PC-9 (cell line): Measurements from ENCODE around the gene NFKBIL1. TPM values are rescaled to one million over a fixed set of nuclear protein-coding genes. Genes with fewer than 3 reads are reported as not detected.
"Not testable (repeated sequence)": the region's sequence is repeated elsewhere in the genome, so short reads cannot be mapped to it uniquely, and the experiment has no call there.

Experiments
- Bru-seq: library from RNA; stranded (reverse); fragments of 400-500 nt; gene quantifications from one replicate; lab custom pipeline; 2021; lab: Mats Ljungman, UMichigan
- BruChase-seq, 2 experiments: library from RNA; stranded (reverse); fragments of 400-500 nt; gene quantifications; one replicate each; lab custom pipeline; 2021; lab: Mats Ljungman, UMichigan
- BruUV-seq: library from RNA; stranded (reverse); fragments of 400-500 nt; replicated peaks from 2 replicates; lab custom pipeline; 2021; lab: Mats Ljungman, UMichigan
- CTCF ChIA-PET: fragments of 300-600 bp; sonication (Branson Sonifier 250); formaldehyde crosslinking; loops from one replicate; lab custom pipeline; 2022; ENCODE audit warnings: antibody characterized with exemption; lab: Charles Lee
- POLR2A ChIA-PET: fragments of 300-600 bp; sonication (Branson Sonifier 250); formaldehyde crosslinking; loops from one replicate; lab custom pipeline; 2022; ENCODE audit warnings: antibody characterized with exemption; ENCODE audit not compliant: unreplicated experiment; lab: Charles Lee
- DNase-seq, 2 experiments: peaks; one replicate each; pipeline versions ENCODE4 v3.0.0 to v3.0.0-alpha.2; 2015 to 2022; ENCODE audit warnings: mixed read lengths in 1 of 2
- H2AFZ ChIP-seq: fragments of 200-600 bp; sonication (generic); 2 replicates; pipeline ENCODE4 v1.8.1; 2017; ENCODE audit warnings: antibody characterized with exemption
- H3F3A ChIP-seq: fragments of 200-600 bp; sonication (generic); 2 replicates; pipeline ENCODE4 v1.8.1; 2017; ENCODE audit warnings: antibody characterized with exemption, mild to moderate bottlenecking, low read depth; ENCODE audit not compliant: insufficient read depth
- H3K27ac ChIP-seq: fragments of 200-600 bp; sonication (generic); 2 replicates; pipeline ENCODE4 v1.6.1; 2016; ENCODE audit warnings: mixed run types
- H3K27me3 ChIP-seq: fragments of 200-600 bp; sonication (generic); 2 replicates; pipeline ENCODE4 v1.6.1; 2016; ENCODE audit warnings: low read depth, mixed run types; ENCODE audit not compliant: insufficient read depth
- H3K36me3 ChIP-seq: fragments of 200-600 bp; sonication (generic); 2 replicates; pipeline ENCODE4 v1.6.1; 2016; ENCODE audit warnings: low read depth, mixed run types
- H3K4me1 ChIP-seq: fragments of 200-600 bp; sonication (generic); replicated peaks from 2 replicates; pipeline ENCODE4 v1.6.1; 2016; ENCODE audit warnings: mixed run types; ENCODE audit not compliant: insufficient read depth
- H3K4me2 ChIP-seq: fragments of 200-600 bp; sonication (generic); 2 replicates; pipeline ENCODE4 v1.6.1; 2017; ENCODE audit warnings: mixed run types
- H3K4me3 ChIP-seq: fragments of 200-600 bp; sonication (generic); 2 replicates; pipeline ENCODE4 v1.6.1; 2016; ENCODE audit warnings: mixed run types
- H3K79me2 ChIP-seq: fragments of 200-600 bp; sonication (generic); 2 replicates; pipeline ENCODE4 v1.6.1; 2017; ENCODE audit warnings: low read depth, mixed run types
- H3K9me2 ChIP-seq: fragments of 200-600 bp; sonication (generic); 2 replicates; pipeline ENCODE4 v1.8.1; 2017; ENCODE audit warnings: mild to moderate bottlenecking; ENCODE audit not compliant: insufficient read depth
- H3K9me3 ChIP-seq: fragments of 200-600 bp; sonication (generic); 2 replicates; pipeline ENCODE4 v1.8.1; 2016; ENCODE audit warnings: low read depth; ENCODE audit not compliant: insufficient read depth
- H4K20me1 ChIP-seq: fragments of 200-600 bp; sonication (generic); 2 replicates; pipeline ENCODE4 v1.8.1; 2017; ENCODE audit not compliant: insufficient read depth
- EZH2 ChIP-seq: fragments of 200-600 bp; sonication (generic); IDR thresholded peaks from 2 replicates; pipeline ENCODE4 v1.8.0; 2017; ENCODE audit warnings: antibody characterized with exemption, low read depth
- intact Hi-C: fragments of 100-400 bp; cut with micrococcal nuclease; formaldehyde crosslinking; loops from one replicate; pipeline ENCODE4 v1.10.0; 2022; ENCODE audit not compliant: unreplicated experiment
- long read RNA-seq: library from polyadenylated mRNA; stranded (forward); transcript quantifications from one replicate; pipeline ENCODE4 v2.0.0, GENCODE V29; 2022
- total RNA-seq: library from RNA; stranded (reverse); gene quantifications from 2 replicates; pipeline ENCODE4 v1.2.3, GENCODE V29; 2021
- TF ChIP-seq, protein P1 (sequence below): fragments of 200-600 bp; sonication (generic); conservative IDR thresholded peaks from 2 replicates; pipeline ENCODE4 v1.6.1; 2017; ENCODE audit warnings: mixed run types, antibody characterized with exemption, mild to moderate bottlenecking, moderate library complexity

NFKBIL1 gene, protein sequence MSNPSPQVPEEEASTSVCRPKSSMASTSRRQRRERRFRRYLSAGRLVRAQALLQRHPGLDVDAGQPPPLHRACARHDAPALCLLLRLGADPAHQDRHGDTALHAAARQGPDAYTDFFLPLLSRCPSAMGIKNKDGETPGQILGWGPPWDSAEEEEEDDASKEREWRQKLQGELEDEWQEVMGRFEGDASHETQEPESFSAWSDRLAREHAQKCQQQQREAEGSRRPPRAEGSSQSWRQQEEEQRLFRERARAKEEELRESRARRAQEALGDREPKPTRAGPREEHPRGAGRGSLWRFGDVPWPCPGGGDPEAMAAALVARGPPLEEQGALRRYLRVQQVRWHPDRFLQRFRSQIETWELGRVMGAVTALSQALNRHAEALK
- total RNA-seq (26.1 and 38.3 TPM in 2 replicates), Bru-seq, nascent RNA (percentile 77 among the genes with signal in this experiment), BruChase-seq, experiment 1, labeled RNA remaining after a 2-hour chase (percentile 65 among the genes with signal in this experiment), BruChase-seq, experiment 2, labeled RNA remaining after a 6-hour chase (percentile 66 among the genes with signal in this experiment)
- long read RNA-seq, transcript NFKBIL1-203 (4 exons, 1,478 nt): major isoform, 12 of 34 reads
- long read RNA-seq, partial matches to known transcripts: 3 of 34 reads
- long read RNA-seq, other reads (novel, unspliced or antisense): 12 of 34 reads

DNA sequence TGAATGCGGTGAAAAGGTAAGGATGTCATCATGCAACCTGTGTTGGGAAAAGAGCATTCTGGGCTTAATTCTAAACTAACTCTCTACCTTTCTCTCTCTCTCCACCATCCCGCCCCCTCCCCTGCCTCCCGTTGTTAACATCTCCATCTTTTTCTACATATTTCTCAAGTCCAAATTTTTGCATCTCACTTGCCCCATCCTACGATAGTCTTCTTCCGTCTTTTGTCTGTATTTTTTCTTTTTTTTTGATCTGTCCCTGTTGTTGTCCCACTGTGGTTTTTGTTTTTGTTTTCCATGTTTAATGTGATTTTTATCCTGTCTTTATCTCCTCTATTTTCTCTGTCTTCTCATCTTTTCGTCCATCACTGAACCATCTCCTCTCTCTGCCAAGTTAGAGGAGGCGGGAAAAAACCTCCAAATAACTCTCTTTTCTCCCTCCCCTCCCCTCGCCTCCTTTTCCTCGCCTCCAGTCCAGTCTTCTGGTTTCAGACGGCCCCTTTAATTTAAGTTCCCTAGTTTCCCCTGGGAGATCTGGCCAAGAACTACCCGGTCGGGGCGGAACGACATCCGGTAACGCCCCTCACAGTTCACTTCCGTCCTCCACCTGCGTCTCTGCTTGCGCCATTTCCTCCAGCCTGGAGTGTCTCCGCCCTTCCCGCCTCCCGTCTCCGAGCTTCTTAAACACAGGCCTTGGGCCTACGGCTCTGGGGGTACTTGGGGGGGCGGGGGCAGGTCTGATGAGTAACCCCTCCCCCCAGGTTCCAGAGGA, at the start of gene NFKBIL1:
Gene NFKBIL1, plus strand, starts transcription at position 651 of the 769 bp plus-strand sequence. Its CDS starts 87 bp downstream, at position 738.
- peak within 1 kb of the TSS; percentile 78 for H3K4me3 ChIP-seq
- H3K79me2 ChIP-seq: peaks cover 29% of the 10 kb centered on the region
- H3K9me3 ChIP-seq: no peaks in the 10 kb centered on the region
- peaks cover 18% of the 10 kb centered on the region for H3K4me1 ChIP-seq
- no peaks in the 10 kb centered on the region for H4K20me1 ChIP-seq
- intact Hi-C loops: loop anchor here (1.0 to 10.0 kb wide), 10 partner anchors 51 to 1321 kb away; partner anchors contain the start of genes CLIC1, GPANK1, GPSM3 and HSPA1B
- H3K4me2 ChIP-seq: peak within 1 kb of the TSS; percentile 88
- no peaks in the 10 kb centered on the region for H3K27me3 ChIP-seq
- DNase-seq: peak; percentile 88 to 89
- H3K9me2 ChIP-seq: no peaks in the 10 kb centered on the region
- H3K27ac ChIP-seq: peak within 1 kb of the TSS; percentile 89
- H3K36me3 ChIP-seq: peaks cover 12% of the 10 kb centered on the region; the same call in 1 of the 2 replicates
- peak within 1 kb of the TSS; percentile 78 for H2AFZ ChIP-seq
- ChIA-PET CTCF (interaction anchor here (0.6 kb wide), 3 partner anchors 33 to 58 kb away, joined by 3 to 13 read pairs (median 5); no protein-coding TSS in a partner anchor), POLR2A (interaction anchor here (0.5 to 0.6 kb wide), 4 partner anchors 106 to 118 kb away, joined by 3 to 18 read pairs (median 10); partner anchors contain the start of genes BAG6, C6orf47 and GPANK1)
- BruUV-seq: no TSS peak
- peaks cover 17% of the 10 kb centered on the region; the same call in 1 of the 2 replicates for H3F3A ChIP-seq
- TF ChIP-seq EZH2: no peak
- TF ChIP-seq, protein P1, sequence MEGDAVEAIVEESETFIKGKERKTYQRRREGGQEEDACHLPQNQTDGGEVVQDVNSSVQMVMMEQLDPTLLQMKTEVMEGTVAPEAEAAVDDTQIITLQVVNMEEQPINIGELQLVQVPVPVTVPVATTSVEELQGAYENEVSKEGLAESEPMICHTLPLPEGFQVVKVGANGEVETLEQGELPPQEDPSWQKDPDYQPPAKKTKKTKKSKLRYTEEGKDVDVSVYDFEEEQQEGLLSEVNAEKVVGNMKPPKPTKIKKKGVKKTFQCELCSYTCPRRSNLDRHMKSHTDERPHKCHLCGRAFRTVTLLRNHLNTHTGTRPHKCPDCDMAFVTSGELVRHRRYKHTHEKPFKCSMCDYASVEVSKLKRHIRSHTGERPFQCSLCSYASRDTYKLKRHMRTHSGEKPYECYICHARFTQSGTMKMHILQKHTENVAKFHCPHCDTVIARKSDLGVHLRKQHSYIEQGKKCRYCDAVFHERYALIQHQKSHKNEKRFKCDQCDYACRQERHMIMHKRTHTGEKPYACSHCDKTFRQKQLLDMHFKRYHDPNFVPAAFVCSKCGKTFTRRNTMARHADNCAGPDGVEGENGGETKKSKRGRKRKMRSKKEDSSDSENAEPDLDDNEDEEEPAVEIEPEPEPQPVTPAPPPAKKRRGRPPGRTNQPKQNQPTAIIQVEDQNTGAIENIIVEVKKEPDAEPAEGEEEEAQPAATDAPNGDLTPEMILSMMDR: peak; percentile 23; the same call in 1 of the 2 replicates

DNA sequence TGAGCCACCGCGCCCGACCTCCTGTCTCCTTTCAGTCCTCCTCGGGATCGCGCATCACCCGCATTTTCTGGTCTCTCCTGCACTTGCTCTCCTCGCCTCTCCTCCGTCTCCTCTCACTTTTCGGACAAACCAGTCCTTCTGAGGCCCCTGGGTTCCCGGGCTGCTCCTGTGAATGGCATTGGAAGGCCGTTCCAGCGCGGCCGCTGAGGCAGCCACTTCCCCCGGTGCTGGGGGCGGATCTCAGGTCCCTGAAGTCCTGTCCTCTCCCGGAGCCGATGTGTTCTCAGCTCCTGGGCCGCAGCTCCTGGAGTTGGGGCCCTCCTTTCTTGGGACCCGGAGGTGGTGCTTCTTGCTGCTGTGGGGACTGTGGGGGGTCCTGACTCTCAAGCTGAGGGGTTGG, 48.7 kb upstream of the NFKBIL1 start:
- DNase-seq: no peak
- CTCF ChIA-PET: interaction anchor here (0.9 kb wide), 1 partner anchor 8 kb away, joined by 3 read pairs; no protein-coding TSS in a partner anchor

DNA sequence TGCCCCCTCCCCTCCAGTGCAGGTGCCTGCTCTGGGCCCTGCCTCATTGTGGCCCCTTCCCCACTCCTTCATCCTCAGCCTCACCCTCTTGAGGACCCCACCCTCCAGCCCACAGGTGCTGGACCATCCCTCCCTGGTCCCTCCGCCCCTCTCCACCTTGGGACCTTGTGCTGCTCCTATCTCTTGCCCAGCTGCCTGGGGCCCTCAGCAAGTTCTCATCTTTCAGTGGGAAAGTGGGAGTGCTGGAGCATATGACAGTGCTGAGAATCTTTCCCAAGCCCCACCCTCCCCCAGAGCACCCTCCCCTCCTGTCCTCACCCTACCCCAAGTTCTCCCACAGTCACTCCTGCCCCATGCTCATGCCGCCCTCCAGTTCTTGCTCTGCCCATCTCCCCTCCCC, 47.8 kb upstream of the NFKBIL1 start:
- peaks cover 23% of the 10 kb centered on the region for H3K4me1 ChIP-seq
- H3F3A ChIP-seq, DNase-seq, H3K36me3 ChIP-seq, H2AFZ ChIP-seq, H3K27ac ChIP-seq, H3K4me3 ChIP-seq, CTCF ChIA-PET, H3K9me2 ChIP-seq, H3K27me3 ChIP-seq, BruUV-seq, H3K9me3 ChIP-seq, H4K20me1 ChIP-seq, POLR2A ChIA-PET: not testable (repeated sequence)
- intact Hi-C loops: loop anchor here (5.0 kb wide), 1 partner anchor 238 kb away; the partner anchor contains the start of gene CLIC1
- peaks cover 63% of the 10 kb centered on the region for H3K79me2 ChIP-seq
- peak overlapping the region; percentile 80; the same call in 1 of the 2 replicates for H3K4me2 ChIP-seq

More for the DNA sequence above, 48.7 kb upstream of the NFKBIL1 start:
- no TSS peak for BruUV-seq
- peak overlapping the region; percentile 80 for H3K4me2 ChIP-seq
- peaks cover 56% of the 10 kb centered on the region for H3K79me2 ChIP-seq
- no peaks in the 10 kb centered on the region for H3K9me2 ChIP-seq
- H3K27me3 ChIP-seq: no peaks in the 10 kb centered on the region
- POLR2A ChIA-PET: interaction anchor here (0.6 kb wide), 1 partner anchor 1321 kb away, joined by 15 read pairs; no protein-coding TSS in a partner anchor
- peaks cover 23% of the 10 kb centered on the region for H3K4me1 ChIP-seq
- TF ChIP-seq, protein P1: no peak
- TF ChIP-seq EZH2: no peak
- H3K9me3 ChIP-seq: no peaks in the 10 kb centered on the region; the same call in 1 of the 2 replicates
- no peaks in the 10 kb centered on the region; the same call in 1 of the 2 replicates for H4K20me1 ChIP-seq
- no peaks in the 10 kb centered on the region for H3F3A ChIP-seq
- H2AFZ ChIP-seq: peak overlapping the region; percentile 96
- intact Hi-C loops: loop anchor here (1.0 to 5.0 kb wide), 2 partner anchors 43 to 239 kb away; partner anchors contain the start of gene CLIC1
- peak overlapping the region; percentile 56 for H3K4me3 ChIP-seq
- H3K27ac ChIP-seq: no peak overlapping the region
- H3K36me3 ChIP-seq: no peaks in the 10 kb centered on the region
